Measurements from ENCODE around the gene NPLOC4.

DNA sequence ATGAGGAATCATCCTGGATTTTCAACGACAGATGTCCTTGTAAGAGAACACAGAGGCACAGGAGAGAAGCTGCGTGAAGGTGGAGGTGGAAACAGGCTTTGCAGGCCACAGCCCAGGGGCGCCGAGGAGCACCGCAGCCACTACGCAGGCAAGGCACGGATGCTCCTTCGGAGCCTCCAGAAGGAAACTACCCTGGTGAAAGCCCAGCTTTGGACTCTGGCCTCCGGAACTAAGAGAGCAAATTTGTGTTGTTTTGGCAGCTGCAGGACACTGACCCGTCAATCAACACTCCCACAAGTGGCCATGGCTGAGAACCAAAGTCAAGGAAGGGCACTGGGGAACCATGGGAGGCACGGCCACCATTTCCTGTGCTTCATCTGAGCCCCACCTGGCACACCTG lies 43.2 kb upstream of the NPLOC4 start:
- TF ChIP-seq CTCF (IDR thresholded peaks at IDR 0.05; ENCODE audit: insufficient read depth, low read length, poor library complexity, severe bottlenecking) = no peak
- TF ChIP-seq EZH2phosphoT487 (conservative IDR thresholded peaks at IDR 0.05; ENCODE audit: low read length) = no peak
